GM10266 (cell line): Measurements from ENCODE around the gene LRIG2.

Experiments
- DNase-seq: peaks from one replicate; pipeline ENCODE4 v3.0.0; 2012; ENCODE audit errors: extremely low spot score
- CTCF ChIP-seq: IDR thresholded peaks from 2 replicates; pipeline ENCODE4 v1.5.1; 2012; ENCODE audit warnings: mild to moderate bottlenecking, low read depth; ENCODE audit not compliant: control insufficient read depth, insufficient read depth; ENCODE audit errors: missing control alignments

LRIG2 gene

GRCh38 chr1:113178522-113178921 is 105.5 kb downstream of the LRIG2 start:
- peak; percentile 2 for TF ChIP-seq CTCF
- DNase-seq = no peak
